Common myeloid progenitor, CD34-positive (primary cell): ENCODE data around the gene RAD9A.

Source experiments
- CTCF ChIA-PET: fragments of 350-600 bp; sonication (Branson Sonifier 250); formaldehyde crosslinking; loops from one replicate; lab custom pipeline; 2021; ENCODE audit warnings: antibody characterized with exemption; lab: Charles Lee
- POLR2A ChIA-PET: fragments of 350-600 bp; sonication (Branson Sonifier 250); formaldehyde crosslinking; loops from one replicate; lab custom pipeline; 2021; ENCODE audit warnings: antibody characterized with exemption; lab: Charles Lee
- DNase-seq, 3 donors: peaks; one replicate each; pipeline versions ENCODE4 v3.0.0 to v3.0.0-alpha.2; 2013
- H3K27ac ChIP-seq, 2 experiments: 1 replicate in 1 of 2; 2 replicates in 1 of 2; pipeline ENCODE4 v1.7.0; 2013; ENCODE audit warnings: inconsistent platforms in 2 of 2, low read length in 2 of 2, mild to moderate bottlenecking in 2 of 2, low read depth in 1 of 2, moderate library complexity in 1 of 2; ENCODE audit not compliant: severe bottlenecking in 2 of 2, insufficient read depth in 1 of 2, poor library complexity in 1 of 2
- H3K27me3 ChIP-seq, 5 experiments: replicated peaks in 2 of 5; 1 replicate in 3 of 5; 2 replicates in 2 of 5; pipeline versions ENCODE4 v1.6.1 to v1.7.0; 2013; ENCODE audit warnings: low read length in 4 of 5, mild to moderate bottlenecking in 2 of 5, moderate library complexity in 2 of 5, inconsistent platforms in 1 of 5; ENCODE audit not compliant: insufficient read depth in 5 of 5, control insufficient read depth in 4 of 5
- H3K36me3 ChIP-seq, 4 experiments: 1 replicate in 2 of 4; 2 replicates in 2 of 4; pipeline versions ENCODE4 v1.6.1 to v1.7.0; 2013; ENCODE audit warnings: low read length in 3 of 4, control low read depth in 1 of 4, mild to moderate bottlenecking in 1 of 4; ENCODE audit not compliant: control insufficient read depth in 4 of 4, insufficient read depth in 4 of 4
- H3K4me1 ChIP-seq, 4 experiments: 1 replicate in 3 of 4; 2 replicates in 1 of 4; pipeline versions ENCODE4 v1.6.1 to v1.7.1; 2013; ENCODE audit warnings: low read length in 3 of 4, mild to moderate bottlenecking in 3 of 4, control low read depth in 1 of 4, inconsistent platforms in 1 of 4, moderate library complexity in 1 of 4; ENCODE audit not compliant: control insufficient read depth in 4 of 4, insufficient read depth in 4 of 4; ENCODE audit errors: control extremely low read depth in 1 of 4
- H3K4me3 ChIP-seq, 7 experiments: 1 replicate in 4 of 7; 2 replicates in 3 of 7; pipeline versions ENCODE4 v1.5.1 to v1.7.0; 2013; ENCODE audit warnings: mild to moderate bottlenecking in 7 of 7, low read length in 6 of 7, moderate library complexity in 6 of 7, inconsistent platforms in 2 of 7, low read depth in 2 of 7, control low read depth in 1 of 7; ENCODE audit not compliant: insufficient read depth in 4 of 7, control insufficient read depth in 1 of 7; ENCODE audit errors: extremely low read depth in 1 of 7
- H3K9me3 ChIP-seq, 5 experiments: 1 replicate in 4 of 5; 2 replicates in 1 of 5; pipeline versions ENCODE4 v1.6.1 to v1.7.1; 2013; ENCODE audit warnings: low read length in 4 of 5, mild to moderate bottlenecking in 2 of 5, inconsistent platforms in 1 of 5, low read depth in 1 of 5, moderate library complexity in 1 of 5; ENCODE audit not compliant: control insufficient read depth in 4 of 5, insufficient read depth in 2 of 5; ENCODE audit errors: control extremely low read depth in 1 of 5
- WGBS: methylation state at CpG from one replicate; pipeline ENCODE4 v1.1.5; 2013; ENCODE audit not compliant: insufficient coverage; 5-methylcytosine and 5-hydroxymethylcytosine counted together

The RAD9A gene

DNA sequence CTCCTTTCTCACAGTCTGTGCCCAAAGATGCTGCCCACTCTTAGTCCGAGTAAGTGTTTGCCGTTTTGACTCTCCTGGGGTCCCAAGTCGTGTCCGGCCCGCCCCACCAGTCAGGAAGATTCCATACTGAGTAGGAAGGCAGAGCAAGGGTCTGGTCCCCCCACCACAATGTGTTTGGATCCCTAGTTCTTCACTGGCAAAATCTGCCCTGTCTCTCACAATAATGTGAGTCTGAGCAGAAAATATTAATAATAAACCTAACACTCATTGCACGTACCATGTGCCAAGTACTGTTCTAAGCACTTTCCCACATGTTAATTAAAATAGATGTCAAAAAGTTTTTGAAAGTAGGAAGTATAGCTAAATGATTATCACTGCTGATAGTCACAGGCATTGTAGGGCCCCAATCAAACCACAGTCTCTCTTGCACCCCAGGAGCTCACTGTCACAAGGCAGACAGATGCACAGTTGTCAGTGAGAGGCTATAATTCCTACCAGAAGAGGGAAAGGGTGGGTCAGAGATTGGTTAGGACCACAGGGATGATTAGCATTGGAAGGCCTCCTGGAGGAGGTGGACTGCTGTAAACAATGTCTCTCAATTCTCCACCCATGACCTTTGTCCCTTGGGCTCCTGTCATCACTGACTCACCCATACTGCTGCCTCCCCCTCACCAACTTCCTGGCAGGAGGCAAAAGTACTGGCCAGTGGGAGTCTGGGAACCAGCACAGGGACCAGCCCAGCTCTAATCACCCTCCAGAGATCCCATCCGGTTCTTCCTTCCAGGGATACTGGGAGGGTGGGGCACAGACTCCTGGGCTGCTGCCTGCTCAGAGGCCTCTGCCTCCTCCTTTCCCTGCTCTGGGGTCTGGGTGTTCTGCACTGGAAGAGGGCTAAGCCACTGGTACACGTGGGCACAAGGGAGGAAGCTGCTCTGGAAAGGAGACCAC is 37.4 kb upstream of the RAD9A start:
- Histone ChIP-seq H3K4me3 (peak overlapping the region in 6 of 7 experiments; percentile 50 to 95 (median 84)), H3K9me3 (no peaks in the 10 kb centered on the region), H3K27ac (peak overlapping the region; percentile 46 to 92), H3K4me1 (peaks cover 7 to 58% (median 35%) of the 10 kb centered on the region in 4 experiments), H3K36me3 (peaks cover 0 to 4% (median 0%) of the 10 kb centered on the region in 4 experiments), H3K27me3 (no peaks in the 10 kb centered on the region)
- ChIA-PET CTCF (interaction anchor here (0.6 to 20.0 kb wide), 10 partner anchors 8 to 300 kb away, joined by 3 to 892 read pairs (median 4); partner anchors contain the start of genes CLCF1 and RAD9A), POLR2A (interaction anchor here (0.6 to 2.5 kb wide), 10 partner anchors 8 to 122 kb away, joined by 3 to 14 read pairs (median 4); partner anchors contain the start of gene ANKRD13D)
- 62% methylated on average over 6 of the region's 8 CpGs for WGBS
- peak in 1 of 3 donors; percentile 29 for DNase-seq

- H3K9me3 ChIP-seq, result no peaks in the 10 kb centered on the region
- ChIA-PET CTCF (interaction anchor here (0.8 to 20.0 kb wide), 6 partner anchors 8 to 118 kb away, joined by 3 to 892 read pairs (median 12); partner anchors contain the start of genes CLCF1 and RAD9A), POLR2A (no interaction called here)
- H3K4me3 ChIP-seq, result no peak overlapping the region
- no peaks in the 10 kb centered on the region for H3K27me3 ChIP-seq
- peak overlapping the region in 1 of 2 experiments; percentile 54 for H3K27ac ChIP-seq
- WGBS, result 95% methylated on average over 7 of the region's 11 CpGs
- peaks cover 0 to 4% (median 0%) of the 10 kb centered on the region in 4 experiments for H3K36me3 ChIP-seq
- DNase-seq, result no peak
- peaks cover 7 to 58% (median 35%) of the 10 kb centered on the region in 4 experiments for H3K4me1 ChIP-seq
Measured at GRCh38 chr11:67355023-67355793, 36.6 kb upstream of the RAD9A start.

DNA sequence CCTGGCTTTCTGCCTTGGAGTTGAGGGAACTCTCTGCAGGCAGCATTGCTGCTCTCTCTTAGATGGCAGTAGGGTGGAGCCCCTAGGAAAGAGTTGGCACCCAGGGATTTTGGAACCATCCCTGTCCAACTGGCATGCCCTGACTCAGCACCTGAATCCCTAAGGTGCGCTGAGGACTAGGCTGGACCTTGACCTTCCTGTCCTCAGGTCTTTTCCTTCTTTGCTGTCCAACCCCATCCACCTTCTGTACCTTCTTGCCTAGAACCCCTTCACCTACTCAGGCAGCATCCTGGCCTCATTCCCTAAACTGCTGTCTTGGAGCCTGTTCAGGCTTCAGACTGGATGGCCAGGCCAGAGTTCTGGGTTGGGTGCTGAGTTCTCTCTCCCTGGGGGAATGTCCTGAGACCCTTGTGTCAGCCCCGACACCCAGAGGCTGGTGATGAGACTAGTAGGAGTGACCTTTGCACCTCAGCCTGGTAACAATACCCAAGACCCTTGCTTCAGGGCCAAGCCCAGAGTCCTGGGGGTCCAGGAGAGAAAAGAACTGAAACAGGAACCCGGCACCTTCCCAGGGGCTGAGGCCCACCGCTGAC is 35.9 kb upstream of the RAD9A start:
- 100% methylated on average over 1 of the region's 4 CpGs for WGBS
- Histone ChIP-seq H3K4me3 (no peak overlapping the region), H3K4me1 (peaks cover 7 to 58% (median 35%) of the 10 kb centered on the region in 4 experiments), H3K27ac (no peak overlapping the region), H3K36me3 (peaks cover 0 to 3% (median 0%) of the 10 kb centered on the region in 4 experiments), H3K27me3 (no peaks in the 10 kb centered on the region), H3K9me3 (no peaks in the 10 kb centered on the region)
- ChIA-PET POLR2A (no interaction called here), CTCF (interaction anchor here (0.8 to 20.0 kb wide), 10 partner anchors 7 to 290 kb away, joined by 3 to 892 read pairs (median 4); partner anchors contain the start of genes CLCF1 and RAD9A)
- DNase-seq, result no peak

DNA sequence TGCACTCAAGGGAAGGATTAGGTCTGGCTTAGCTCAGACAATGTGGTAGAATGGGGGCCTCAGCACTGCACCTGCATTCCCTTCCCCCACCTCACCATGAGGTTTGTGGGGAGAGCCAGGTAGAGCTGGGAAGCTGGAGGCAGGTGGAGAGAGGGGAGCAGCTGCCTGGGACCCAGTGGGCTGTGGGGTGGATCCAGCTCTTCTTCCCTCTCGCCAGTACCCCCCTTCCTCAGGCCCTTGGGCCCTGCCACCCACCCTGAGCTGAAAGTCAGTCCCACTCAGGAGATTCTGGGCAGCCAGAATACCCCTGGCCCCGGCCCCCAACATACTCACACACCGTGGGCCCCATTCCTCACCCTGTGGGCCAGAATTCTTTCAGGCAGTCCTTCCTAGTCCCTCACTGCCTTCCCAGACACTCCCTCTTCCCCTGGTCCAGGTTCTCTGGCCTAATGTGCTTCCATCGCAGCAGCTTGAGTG is 35.4 kb upstream of the RAD9A start:
- H3K4me3 ChIP-seq, result no peak overlapping the region
- H3K4me1 ChIP-seq, result peaks cover 6 to 55% (median 31%) of the 10 kb centered on the region in 4 experiments
- DNase-seq, result no peak
- POLR2A ChIA-PET, result interaction anchor here (0.6 kb wide), 1 partner anchor 60 kb away, joined by 3 read pairs; no protein-coding TSS in a partner anchor
- H3K27ac ChIP-seq, result no peak overlapping the region
- no peaks in the 10 kb centered on the region for H3K27me3 ChIP-seq
- H3K36me3 ChIP-seq, result no peaks in the 10 kb centered on the region
- CTCF ChIA-PET, result interaction anchor here (1.0 to 20.0 kb wide), 9 partner anchors 9 to 289 kb away, joined by 3 to 892 read pairs (median 3); partner anchors contain the start of genes CLCF1 and RAD9A
- 41% methylated on average over 3 of the region's 4 CpGs for WGBS
- no peaks in the 10 kb centered on the region for H3K9me3 ChIP-seq

DNA sequence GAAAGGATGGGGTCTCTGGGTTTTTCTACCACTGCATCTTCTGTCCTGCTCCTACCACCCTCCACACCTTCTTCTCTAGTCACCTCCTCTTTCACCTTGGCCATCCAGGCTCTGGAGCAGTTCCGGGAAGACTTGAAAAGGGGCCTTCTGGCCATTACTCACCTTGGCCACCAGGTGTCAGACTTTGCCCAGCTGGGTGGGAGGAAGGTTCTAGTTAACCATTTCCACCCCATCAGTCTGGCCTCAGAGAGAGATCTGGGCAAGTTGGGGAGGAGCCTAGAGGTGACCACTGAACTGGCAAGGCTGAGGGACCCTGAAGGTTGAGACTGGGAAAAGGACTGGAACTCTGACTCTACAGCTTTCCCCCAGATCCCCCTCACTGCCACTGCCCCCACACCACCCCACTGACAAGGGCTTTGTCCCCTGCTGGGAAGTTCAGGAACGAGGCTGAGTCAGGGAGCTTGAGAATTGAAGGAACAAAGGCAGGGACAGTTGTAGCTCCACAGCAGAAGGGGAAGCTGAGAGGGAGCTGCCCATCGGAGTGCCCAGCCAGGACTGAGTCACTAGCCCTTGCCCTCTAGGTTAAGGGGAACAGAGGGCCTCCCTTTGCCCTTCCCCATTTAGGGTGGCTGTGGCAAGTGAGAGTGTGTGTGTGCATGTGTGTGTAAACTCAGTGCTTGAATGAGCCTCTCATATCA is 34.8 kb upstream of the RAD9A start:
- no peak overlapping the region for H3K27ac ChIP-seq
- WGBS, result 41% methylated on average over 2 of the region's 3 CpGs

More for the DNA sequence above, 34.8 kb upstream of the RAD9A start:
- H3K9me3 ChIP-seq, result no peaks in the 10 kb centered on the region
- H3K36me3 ChIP-seq, result no peaks in the 10 kb centered on the region
- ChIA-PET POLR2A (interaction anchor here (0.6 to 1.5 kb wide), 3 partner anchors 11 to 60 kb away, joined by 3 to 4 read pairs (median 3); no protein-coding TSS in a partner anchor), CTCF (interaction anchor here (1.0 to 20.0 kb wide), 9 partner anchors 8 to 289 kb away, joined by 3 to 892 read pairs (median 4); partner anchors contain the start of genes CLCF1 and RAD9A)
- DNase-seq, result peak; percentile 59 to 69 (median 68)
- no peak overlapping the region for H3K4me3 ChIP-seq
- peaks cover 3 to 50% (median 27%) of the 10 kb centered on the region in 4 experiments for H3K4me1 ChIP-seq
- H3K27me3 ChIP-seq, result no peaks in the 10 kb centered on the region
